NCI-H1930 (cell line): ENCODE results near the gene SPTBN1.

Experiments used
- DNase-seq, 2 experiments: peaks; one replicate each; lab custom pipeline; 2025; lab: John Stamatoyannopoulos, UW

SPTBN1 gene

GRCh38 chr2:54632733-54633692 is 176.9 kb downstream of the SPTBN1 start:
- DNase-seq, result no peak

- no peak for DNase-seq
Measured at GRCh38 chr2:54634021-54634420, 177.9 kb downstream of the SPTBN1 start.

GRCh38 chr2:54634564-54635511 is 178.7 kb downstream of the SPTBN1 start:
- no peak for DNase-seq

DNA sequence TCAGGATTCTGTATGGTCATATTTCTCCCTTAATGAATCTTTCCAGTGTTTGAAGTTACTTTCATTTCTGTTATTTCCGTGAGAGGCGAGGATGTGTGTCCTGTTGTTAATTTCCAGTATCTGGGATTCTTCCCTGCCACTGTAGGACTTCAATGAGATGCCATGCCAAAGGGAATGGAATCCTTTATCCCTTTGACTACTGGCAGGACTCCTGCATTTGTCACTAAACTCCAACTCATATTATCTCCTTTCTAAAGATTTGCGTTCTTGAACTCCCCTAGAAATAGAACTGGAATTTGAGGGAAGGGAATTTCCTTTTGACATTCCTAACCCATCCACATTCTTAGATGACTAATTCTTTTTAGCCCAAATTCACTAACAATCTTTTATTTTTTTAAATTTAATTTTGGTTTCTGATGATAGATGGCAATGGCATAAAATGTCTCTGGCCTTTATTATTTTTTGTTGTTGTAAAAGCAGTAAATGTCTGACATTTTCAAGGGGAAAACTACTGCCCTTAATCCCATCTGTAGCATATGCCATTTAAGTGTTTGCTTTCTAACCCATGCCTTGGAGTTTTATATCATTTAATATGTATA is 179.5 kb downstream of the SPTBN1 start:
- DNase-seq, result no peak

GRCh38 chr2:54636415-54637139 is 180.4 kb downstream of the SPTBN1 start:
- DNase-seq, result no peak

- no peak for DNase-seq
Measured at GRCh38 chr2:54638103-54638502, 182.0 kb downstream of the SPTBN1 start.

DNA sequence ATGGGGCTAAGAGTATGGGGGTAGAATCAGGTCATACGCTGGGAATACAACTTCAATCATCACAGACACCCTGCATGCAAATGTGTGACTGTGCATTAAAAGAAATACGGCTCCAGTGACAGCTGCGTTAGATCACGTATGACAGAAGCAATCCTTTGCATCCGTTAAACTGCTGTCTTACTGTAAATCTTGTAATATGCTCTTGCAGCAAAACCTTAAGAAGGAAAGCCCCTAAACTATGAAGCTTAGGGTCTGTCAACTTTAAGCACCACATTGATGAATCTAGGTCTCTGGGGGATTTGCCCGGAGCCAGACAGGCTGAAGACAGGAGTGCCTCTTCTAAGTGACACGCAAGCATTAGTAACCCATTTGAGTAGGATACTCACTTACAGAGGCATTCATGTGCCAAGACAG is 182.7 kb downstream of the SPTBN1 start:
- DNase-seq, result no peak

DNA sequence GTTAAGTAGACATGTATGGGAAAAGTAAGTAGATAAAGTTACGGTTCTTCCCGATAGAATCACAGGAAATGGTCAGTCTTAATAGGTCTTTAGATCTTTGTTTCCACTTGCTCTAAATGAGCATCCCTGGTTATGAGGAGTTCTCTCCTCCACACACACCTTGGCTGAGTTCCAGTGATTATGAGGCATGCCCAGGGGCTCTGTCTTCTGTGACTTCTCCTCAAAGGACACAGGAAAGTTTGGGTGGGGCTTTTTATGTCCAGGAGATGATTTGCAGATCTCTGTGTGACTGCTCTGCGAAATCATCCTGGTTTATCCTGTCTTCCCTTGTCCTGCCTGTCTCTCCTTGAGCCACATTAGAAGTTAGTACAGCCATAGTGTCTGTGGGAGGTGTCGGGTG is 183.5 kb downstream of the SPTBN1 start:
- DNase-seq, result no peak

DNA sequence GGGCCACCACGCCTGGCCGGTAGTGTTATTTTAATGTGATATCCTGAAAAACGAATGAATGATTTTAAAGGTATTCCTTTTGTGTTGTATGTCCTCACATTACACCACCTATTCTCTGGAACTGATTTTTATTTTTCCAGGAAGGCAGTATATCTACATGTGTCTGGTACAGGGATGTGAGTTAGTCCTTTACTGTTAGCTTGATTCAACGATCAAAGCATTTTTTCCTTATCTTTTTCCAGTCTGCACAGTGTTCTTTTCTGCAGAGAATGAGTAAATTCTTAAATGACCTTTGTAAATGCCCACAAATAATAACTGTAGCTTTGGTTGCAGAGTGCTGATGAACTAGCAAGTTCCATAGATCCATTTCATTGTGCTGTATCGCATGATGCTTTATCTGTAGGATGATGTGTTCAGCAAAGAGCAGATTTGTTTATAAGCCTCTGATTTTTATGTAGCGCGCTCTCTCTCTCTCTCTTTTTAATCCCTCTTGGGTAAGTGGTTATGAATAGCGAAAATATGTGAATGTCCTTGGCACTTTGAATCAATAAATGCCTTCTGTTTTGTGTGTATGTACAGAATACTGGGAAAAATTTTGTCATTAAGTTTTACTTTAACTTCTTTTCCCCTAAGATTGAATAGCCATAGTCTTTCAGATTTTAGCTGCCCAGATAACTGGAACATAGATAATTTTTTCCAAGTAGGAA is 184.9 kb downstream of the SPTBN1 start:
- DNase-seq, result no peak

DNA sequence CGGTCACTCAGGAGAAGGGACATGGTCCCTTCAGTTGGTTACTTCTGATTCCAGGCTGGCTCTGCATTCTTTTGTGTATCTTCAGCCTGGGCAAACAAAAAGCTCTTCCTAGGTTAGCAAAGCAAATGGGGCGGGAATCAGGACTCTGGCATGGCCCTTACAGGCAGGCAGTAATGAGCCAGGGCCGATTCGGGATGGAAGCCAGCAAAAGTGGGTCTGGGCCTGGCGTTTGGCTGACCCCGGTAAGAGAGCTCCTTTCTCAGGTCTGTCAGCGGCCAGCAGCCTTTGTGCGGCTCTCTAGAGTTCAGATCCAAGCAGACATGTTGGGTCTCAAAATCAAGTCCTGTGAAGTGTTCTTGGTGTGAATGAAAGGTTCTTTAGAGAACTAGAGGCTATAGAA is 185.9 kb downstream of the SPTBN1 start:
- DNase-seq, result no peak

GRCh38 chr2:54642677-54643430 is 186.7 kb downstream of the SPTBN1 start:
- DNase-seq, result no peak

GRCh38 chr2:54644236-54644635 is 188.1 kb downstream of the SPTBN1 start:
- DNase-seq, result no peak

- DNase-seq, result no peak
Measured at GRCh38 chr2:54646170-54646927, 190.2 kb downstream of the SPTBN1 start.

GRCh38 chr2:54648256-54648655 is 192.1 kb downstream of the SPTBN1 start:
- no peak for DNase-seq

- DNase-seq, result no peak
Measured at GRCh38 chr2:54649191-54649590, 193.1 kb downstream of the SPTBN1 start.

DNA sequence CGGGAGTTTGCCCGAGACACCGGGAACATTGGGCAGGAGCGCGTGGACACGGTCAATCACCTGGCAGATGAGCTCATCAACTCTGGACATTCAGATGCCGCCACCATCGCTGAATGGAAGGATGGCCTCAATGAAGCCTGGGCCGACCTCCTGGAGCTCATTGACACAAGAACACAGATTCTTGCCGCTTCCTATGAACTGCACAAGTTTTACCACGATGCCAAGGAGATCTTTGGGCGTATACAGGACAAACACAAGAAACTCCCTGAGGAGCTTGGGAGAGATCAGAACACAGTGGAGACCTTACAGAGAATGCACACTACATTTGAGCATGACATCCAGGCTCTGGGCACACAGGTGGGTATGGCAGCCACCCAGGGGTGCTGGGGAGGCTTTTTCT is 193.5 kb downstream of the SPTBN1 start:
- no peak for DNase-seq

GRCh38 chr2:54650612-54651011 is 194.5 kb downstream of the SPTBN1 start:
- no peak for DNase-seq

GRCh38 chr2:54651291-54651690 is 195.2 kb downstream of the SPTBN1 start:
- DNase-seq, result no peak

DNA sequence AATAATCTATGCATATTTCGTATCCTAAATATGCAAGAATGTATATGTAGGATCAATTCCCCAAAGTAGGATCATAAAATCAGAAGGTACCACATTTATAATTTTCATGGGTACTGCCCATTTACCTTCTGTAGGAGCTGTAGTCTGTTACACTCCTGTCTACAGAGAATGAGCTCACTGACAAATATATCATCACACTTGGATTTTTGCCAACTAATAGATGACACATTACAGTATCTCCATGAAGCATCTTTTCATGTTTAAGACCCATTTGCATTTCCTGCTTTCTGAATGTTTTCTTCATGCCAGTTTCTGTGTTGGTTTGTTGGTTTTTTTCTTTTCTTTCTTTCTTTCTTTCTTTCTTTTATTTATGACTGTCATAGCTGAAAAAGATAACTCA is 196.4 kb downstream of the SPTBN1 start:
- DNase-seq, result no peak
